IMR-90 (cell line): ENCODE data around the gene ENAH. TPM values are rescaled to one million over a fixed set of nuclear protein-coding genes. Genes with fewer than 3 reads are reported as not detected.

Experiments
- ATAC-seq: fragments of 200-7000 bp; cut with Tn5 transposase; 2 replicates; pipeline ENCODE4 v1.9.1; 2020; ENCODE audit warnings: low read depth, mild to moderate bottlenecking, moderate library complexity
- BruUV-seq: library from RNA; stranded (reverse); fragments of 400-500 nt; replicated peaks from 2 replicates; lab custom pipeline; 2021; lab: Mats Ljungman, UMichigan
- CTCF ChIA-PET: fragments of 300-600 bp; formaldehyde crosslinking; extraction: SDS; loops from one replicate; lab custom pipeline; 2021; ENCODE audit warnings: antibody characterized with exemption; lab: Yijun Ruan, JAX
- POLR2A ChIA-PET: fragments of 300-600 bp; sonication (Branson Sonifier 250); formaldehyde crosslinking; loops from one replicate; lab custom pipeline; 2022; ENCODE audit warnings: antibody characterized with exemption; ENCODE audit not compliant: unreplicated experiment; lab: Charles Lee
- DNase-seq: peaks from one replicate; pipeline ENCODE4 v3.0.0; 2013
- H2AFZ ChIP-seq: replicated peaks from 2 replicates; pipeline ENCODE3; 2013; ENCODE audit warnings: low read length, mild to moderate bottlenecking; ENCODE audit not compliant: poor library complexity
- H2AK5ac ChIP-seq: 2 replicates; pipeline ENCODE4 v1.6.1; 2013; ENCODE audit warnings: low read depth, low read length, inconsistent platforms
- H2AK9ac ChIP-seq: replicated peaks from 2 replicates; pipeline ENCODE3; 2013; ENCODE audit warnings: mild to moderate bottlenecking, low read depth, low read length, moderate library complexity; ENCODE audit not compliant: poor library complexity
- H2BK120ac ChIP-seq: 2 replicates; pipeline ENCODE4 v1.6.1; 2013; ENCODE audit warnings: low read depth, low read length, inconsistent platforms
- H2BK15ac ChIP-seq: 3 replicates; pipeline ENCODE4 v1.6.1; 2013; ENCODE audit warnings: low read depth, low read length, inconsistent platforms
- H2BK20ac ChIP-seq: 2 replicates; pipeline ENCODE4 v1.6.1; 2013; ENCODE audit warnings: low read depth, mild to moderate bottlenecking, inconsistent platforms, low read length, moderate library complexity
- H2BK5ac ChIP-seq: 2 replicates; pipeline ENCODE4 v1.6.1; 2013; ENCODE audit warnings: mild to moderate bottlenecking, low read depth, low read length, inconsistent platforms; ENCODE audit not compliant: poor library complexity, severe bottlenecking
- H3K14ac ChIP-seq: replicated peaks from 2 replicates; pipeline ENCODE4 v1.6.1; 2013; ENCODE audit warnings: low read depth, low read length, inconsistent platforms
- H3K18ac ChIP-seq: 2 replicates; pipeline ENCODE4 v1.6.1; 2013; ENCODE audit warnings: low read depth, low read length, control low read depth
- H3K23ac ChIP-seq: 2 replicates; pipeline ENCODE4 v1.6.1; 2013; ENCODE audit warnings: low read depth, low read length, inconsistent platforms
- H3K27ac ChIP-seq: 2 replicates; pipeline ENCODE4 v1.5.1; 2013; ENCODE audit warnings: mild to moderate bottlenecking, control low read depth, low read length; ENCODE audit not compliant: insufficient read depth
- H3K27me3 ChIP-seq: 2 replicates; pipeline ENCODE4 v1.6.1; 2013; ENCODE audit warnings: low read length; ENCODE audit not compliant: control insufficient read depth, insufficient read depth
- H3K36me3 ChIP-seq: 2 replicates; pipeline ENCODE4 v1.6.1; 2013; ENCODE audit warnings: low read length, mixed read lengths; ENCODE audit not compliant: control insufficient read depth, insufficient read depth
- H3K4ac ChIP-seq: 2 replicates; pipeline ENCODE4 v1.6.1; 2013; ENCODE audit warnings: low read depth, low read length, inconsistent platforms
- H3K4me1 ChIP-seq: 2 replicates; pipeline ENCODE4 v1.6.1; 2013; ENCODE audit warnings: low read length, mixed read lengths; ENCODE audit not compliant: control insufficient read depth, insufficient read depth
- H3K4me2 ChIP-seq: 2 replicates; pipeline ENCODE4 v1.6.1; 2013; ENCODE audit warnings: low read depth, mild to moderate bottlenecking, control low read depth, low read length, moderate library complexity
- H3K4me3 ChIP-seq: 2 replicates; pipeline ENCODE4 v1.5.1; 2013; ENCODE audit warnings: low read depth, mild to moderate bottlenecking, control low read depth, low read length, moderate library complexity; ENCODE audit not compliant: insufficient read depth
- H3K56ac ChIP-seq: 2 replicates; pipeline ENCODE4 v1.6.1; 2013; ENCODE audit warnings: low read length, inconsistent platforms; ENCODE audit not compliant: insufficient read depth; ENCODE audit errors: extremely low read depth
- H3K79me1 ChIP-seq, 2 experiments: 2 replicates each; pipeline ENCODE4 v1.6.1; 2013; ENCODE audit warnings: low read length in 2 of 2, inconsistent platforms in 1 of 2, low read depth in 1 of 2
- H3K9ac ChIP-seq: 2 replicates; pipeline ENCODE4 v1.6.1; 2013; ENCODE audit warnings: low read depth, low read length, control low read depth
- H3K9me1 ChIP-seq: 2 replicates; pipeline ENCODE4 v1.6.1; 2013; ENCODE audit warnings: low read length, inconsistent platforms; ENCODE audit not compliant: insufficient read depth
- H3K9me3 ChIP-seq: 2 replicates; pipeline ENCODE4 v1.6.1; 2013; ENCODE audit warnings: low read length; ENCODE audit not compliant: control insufficient read depth, insufficient read depth
- H4K20me1 ChIP-seq: 2 replicates; pipeline ENCODE4 v1.6.1; 2013; ENCODE audit warnings: low read length, inconsistent platforms; ENCODE audit not compliant: insufficient read depth
- H4K5ac ChIP-seq: 2 replicates; pipeline ENCODE4 v1.6.1; 2013; ENCODE audit warnings: mild to moderate bottlenecking, low read depth, low read length, control low read depth
- H4K8ac ChIP-seq, 2 experiments: 2 replicates each; pipeline ENCODE4 v1.6.1; 2013; ENCODE audit warnings: low read depth in 2 of 2, low read length in 2 of 2, control low read depth in 1 of 2, inconsistent platforms in 1 of 2
- H4K91ac ChIP-seq: 2 replicates; pipeline ENCODE4 v1.6.1; 2013; ENCODE audit warnings: low read depth, low read length, inconsistent platforms; ENCODE audit not compliant: insufficient read depth
- CTCF ChIP-seq: conservative IDR thresholded peaks from 2 replicates; pipeline ENCODE4 v1.5.1; 2012; ENCODE audit warnings: mild to moderate bottlenecking, low read depth, low read length, improper control_type of control experiment
- MAFK ChIP-seq: IDR thresholded peaks from 2 replicates; pipeline ENCODE4 v1.6.1; 2012; ENCODE audit warnings: low read depth, low read length, improper control_type of control experiment
- MAZ ChIP-seq: IDR thresholded peaks from 2 replicates; pipeline ENCODE4 v1.6.1; 2012; ENCODE audit warnings: low read depth, mild to moderate bottlenecking, low read length, improper control_type of control experiment, moderate library complexity, borderline replicate concordance
- POLR2A ChIP-seq: IDR thresholded peaks from 2 replicates; pipeline ENCODE4 v1.6.1; 2012; ENCODE audit warnings: mild to moderate bottlenecking, low read depth, low read length
- RAD21 ChIP-seq: IDR thresholded peaks from 2 replicates; pipeline ENCODE4 v1.6.1; 2012; ENCODE audit warnings: low read length, improper control_type of control experiment
- USF2 ChIP-seq: fragments of 150-350 bp; IDR thresholded peaks from 2 replicates; pipeline ENCODE4 v1.6.1; 2017; ENCODE audit warnings: mild to moderate bottlenecking, antibody characterized with exemption, low read length, low read depth
- WGBS, 2 experiments: methylation state at CpG; one replicate each; pipeline versions ENCODE4 v1.1.5 to v1.1.7; 2013; ENCODE audit warnings: missing lambda C conversion rate in 2 of 2; ENCODE audit not compliant: insufficient read length in 1 of 2; ENCODE audit errors: extremely low coverage in 2 of 2; 5-methylcytosine and 5-hydroxymethylcytosine counted together
- dilution Hi-C: fragments of 300-500 bp; cut with HindIII; formaldehyde crosslinking; loops from one replicate; pipeline ENCODE4 v1.14.3; 2018; ENCODE audit warnings: low sequenced_read_pairs; ENCODE audit not compliant: unreplicated experiment
- in situ Hi-C: fragments of 300-500 bp; cut with MboI; formaldehyde crosslinking; loops from 3 replicates; pipeline ENCODE4 v1.14.3; 2019; ENCODE audit warnings: low sequenced_read_pairs, inconsistent platforms, mixed read lengths
- intact Hi-C: fragments of 100-400 bp; cut with micrococcal nuclease; formaldehyde crosslinking; loops from 2 replicates; pipeline ENCODE4 v1.10.0; 2022
- polyA plus RNA-seq, 3 experiments: library from polyadenylated mRNA; depleted of rRNA; stranded (reverse); fragments of >200 nt; gene quantifications; 2 replicates each; pipeline ENCODE4 v1.2.3, GENCODE V29; 2012; ENCODE audit warnings: low replicate concordance in 1 of 3
- total RNA-seq: library from RNA; depleted of rRNA; stranded (reverse); fragments of >200 nt; gene quantifications from 2 replicates; pipeline ENCODE4 v1.2.3, GENCODE V29; 2012

ENAH gene
- total and polyA plus RNA-seq, 2 of the 4 experiments (the other 2 are of a cell fraction): 61.3 to 86.9 TPM

DNA sequence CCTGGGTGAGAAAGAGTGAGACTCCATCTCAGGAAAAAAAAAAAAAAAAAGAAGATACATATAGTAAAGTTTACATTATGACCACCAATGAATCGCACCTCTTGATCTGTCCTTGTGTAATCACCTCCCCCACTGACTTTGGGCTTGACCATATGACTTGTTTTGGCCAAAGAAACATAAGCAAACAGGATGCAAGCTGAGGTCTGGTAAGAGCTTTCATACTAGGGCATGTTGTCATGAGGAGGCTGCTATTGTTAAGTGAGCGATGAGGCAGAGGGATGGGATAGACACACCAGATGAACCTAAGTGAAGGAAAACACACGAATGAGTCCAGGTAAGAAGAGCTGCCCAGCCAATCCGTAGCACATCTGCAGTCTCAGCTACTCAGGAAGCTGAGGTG lies 10.7 kb downstream of the ENAH start:
- Histone ChIP-seq H4K5ac (no peak overlapping the region), H2BK120ac (no peak overlapping the region), H3K4me1 (peaks cover 6% of the 10 kb centered on the region), H2BK15ac (no peak overlapping the region), H4K8ac (no peak overlapping the region), H2AK5ac (no peak overlapping the region), H3K4ac (no peak overlapping the region), H3K14ac (no peak overlapping the region), H2AFZ (no peak overlapping the region), H3K36me3 (peaks cover 4% of the 10 kb centered on the region; the same call in 1 of the 2 replicates), H3K18ac (no peak overlapping the region), H3K27me3 (no peaks in the 10 kb centered on the region), H3K9me1 (peaks cover 9% of the 10 kb centered on the region), H3K23ac (0 out of 2 replicates have a peak overlapping the region, but pooled peaks have one; percentile 18), H3K9ac (no peak overlapping the region), H2BK20ac (no peak overlapping the region), H3K9me3 (no peaks in the 10 kb centered on the region), H3K56ac (no peak overlapping the region), H4K91ac (no peak overlapping the region), H2BK5ac (no peak overlapping the region), H4K20me1 (peaks cover 72% of the 10 kb centered on the region), H3K4me2 (no peak overlapping the region), H3K79me1 (peaks cover 28 to 77% of the 10 kb centered on the region in 2 experiments), H3K27ac (no peak overlapping the region), H3K4me3 (no peak overlapping the region), H2AK9ac (no peak overlapping the region)
- no TSS peak for BruUV-seq
- CTCF ChIA-PET: interaction anchor here (0.6 to 1.3 kb wide), 2 partner anchors 9 to 130 kb away, joined by 3 to 4 read pairs; no protein-coding TSS in a partner anchor
- dilution Hi-C loops: no loop called here
- ATAC-seq: no peak; the same call in none of the 2 replicates
- WGBS, 2 experiments: 70% methylated on average over 2 of the region's 4 CpGs; no CpG with 5 or more reads in 1 of the 2 experiments
- POLR2A ChIA-PET: no interaction called here
- intact Hi-C loops: no loop called here
- peak; percentile 56 for DNase-seq
- in situ Hi-C loops: no loop called here
- no peak for TF ChIP-seq RAD21
- TF ChIP-seq POLR2A: no peak
- no peak for TF ChIP-seq MAZ
- no peak for TF ChIP-seq USF2
- no peak for TF ChIP-seq CTCF
- no peak for TF ChIP-seq MAFK
